GM21723 (cell line): ENCODE measurements around the gene RMND5A.
"Not testable (repeated sequence)": the region's sequence is repeated elsewhere in the genome, so short reads cannot be mapped to it uniquely, and the experiment has no call there.

ENCODE experiments used
- ATAC-seq: cut with Tn5 transposase; IDR thresholded peaks from one replicate; pipeline ENCODE4 v1.9.1; 2021; ENCODE audit warnings: mild to moderate bottlenecking, moderate library complexity; ENCODE audit not compliant: unreplicated experiment

RMND5A gene

DNA sequence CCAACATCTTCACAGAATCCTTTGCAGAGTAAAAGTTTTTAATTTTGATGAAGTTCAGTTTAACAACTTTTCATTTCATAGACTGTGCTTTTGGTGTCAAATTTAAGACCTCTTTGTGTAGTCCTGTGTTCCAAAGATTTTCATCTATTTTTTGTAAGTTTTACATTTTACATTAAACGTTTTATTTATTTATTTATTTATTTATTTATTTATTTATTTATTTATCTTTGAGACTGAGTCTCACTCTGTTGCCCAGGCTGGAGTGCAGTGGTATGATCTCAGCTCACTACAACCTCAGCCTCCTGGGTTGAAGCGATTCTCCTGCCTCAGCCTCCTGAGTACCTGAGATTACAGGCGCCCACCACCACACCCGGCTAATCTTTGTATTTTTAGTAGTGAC is 12.0 kb upstream of the RMND5A start:
- ATAC-seq = not testable (repeated sequence)

DNA sequence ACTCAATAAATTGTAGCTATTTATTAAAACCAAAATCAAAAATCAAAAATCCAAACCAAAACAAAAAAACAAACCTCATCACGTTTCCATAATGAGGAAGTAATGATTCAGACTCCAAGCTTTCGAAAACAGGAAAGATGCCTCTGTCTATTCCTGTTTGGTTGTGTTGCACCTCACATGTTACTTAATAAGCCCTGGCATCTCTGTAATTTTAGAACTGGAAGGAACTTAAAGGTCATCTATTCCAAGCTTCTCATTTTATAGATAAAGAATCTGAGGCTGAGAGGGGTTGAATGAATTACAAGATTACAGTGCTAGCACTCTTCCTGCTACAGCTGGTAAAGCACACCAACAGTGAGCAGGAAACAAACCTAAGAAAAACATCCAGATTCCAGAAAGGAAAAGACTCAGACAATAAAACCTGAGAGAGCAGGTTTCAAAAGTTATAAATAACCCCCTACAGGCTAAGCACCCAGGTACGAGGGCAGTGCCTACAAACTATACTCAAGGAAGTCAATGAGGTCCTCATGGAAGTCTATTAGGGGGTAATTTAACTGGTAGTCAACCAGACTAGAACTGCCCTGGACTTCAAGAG is 5.4 kb upstream of the RMND5A start:
- ATAC-seq = not testable (repeated sequence)

DNA sequence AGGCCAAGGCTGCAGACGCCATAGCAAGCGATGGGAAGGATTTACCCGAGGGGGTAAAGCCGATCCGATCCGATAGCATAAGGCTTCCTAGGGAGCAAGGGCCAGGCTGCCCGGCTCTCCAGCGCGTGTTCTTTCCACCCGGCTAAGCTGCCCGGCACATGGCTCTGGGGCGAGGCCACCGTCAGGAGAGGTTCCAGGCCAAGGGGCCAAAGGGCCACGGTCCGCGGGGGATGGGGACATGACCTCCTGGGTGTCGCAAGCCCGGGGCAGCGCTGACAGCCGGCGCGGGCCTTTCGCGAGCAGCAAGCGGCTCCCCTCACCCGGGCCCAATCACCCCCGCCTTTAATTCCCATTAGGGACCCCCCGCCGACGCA is 841 bp upstream of the RMND5A start:
- ATAC-seq = peak; percentile 23

DNA sequence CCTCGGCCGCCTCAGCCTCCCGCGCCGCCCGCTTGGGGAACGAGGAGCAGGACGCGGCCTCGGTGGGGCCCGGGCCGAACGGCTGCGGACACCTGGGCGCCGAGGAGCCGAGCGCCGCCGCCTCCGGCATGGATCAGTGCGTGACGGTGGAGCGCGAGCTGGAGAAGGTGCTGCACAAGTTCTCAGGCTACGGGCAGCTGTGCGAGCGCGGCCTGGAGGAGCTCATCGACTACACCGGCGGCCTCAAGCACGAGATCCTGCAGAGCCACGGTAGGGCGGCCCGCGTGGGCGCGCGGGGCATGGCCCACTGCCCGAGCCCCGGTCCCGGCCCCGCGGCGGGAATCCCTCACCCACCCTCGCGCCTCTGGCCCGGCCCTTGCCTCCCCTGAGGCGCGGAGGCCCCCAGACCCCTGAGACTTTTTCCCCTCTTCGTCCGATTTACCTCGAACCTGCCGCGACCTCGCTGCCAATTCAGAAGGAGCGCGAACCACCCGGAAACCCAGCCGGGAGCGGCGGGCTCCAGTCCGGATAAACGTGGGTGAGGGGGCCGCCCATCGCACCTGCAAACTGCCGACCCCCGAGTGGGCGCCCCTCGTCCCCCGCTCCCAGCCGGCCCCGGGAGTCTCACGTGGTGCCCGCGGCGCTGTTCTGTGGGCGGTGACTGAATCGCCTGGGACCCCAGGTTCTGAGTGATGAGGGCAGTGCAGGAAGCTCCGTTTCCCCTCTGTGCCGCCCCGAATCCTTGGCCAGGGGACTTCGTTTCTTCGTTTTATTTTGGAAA is 639 bp downstream of the RMND5A start:
- peak; percentile 32 for ATAC-seq

DNA sequence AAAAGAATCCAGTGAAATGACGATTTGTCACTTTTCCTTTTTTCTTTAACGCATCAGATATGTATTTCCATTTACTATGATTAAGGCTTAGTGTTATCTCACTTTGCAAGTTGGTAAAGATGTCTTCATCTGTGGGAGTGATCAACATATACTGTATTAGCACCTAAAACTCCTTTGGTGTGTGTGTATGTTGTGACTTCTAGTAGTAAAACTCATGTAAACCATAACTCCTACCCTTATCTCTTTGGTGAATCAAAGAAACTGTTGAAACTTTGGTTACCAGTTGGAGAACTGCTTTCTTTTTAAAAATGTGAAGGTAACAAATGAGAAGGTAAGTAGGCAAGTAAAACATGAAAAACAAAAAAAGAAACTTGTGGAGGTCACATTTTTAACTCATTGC is 5.6 kb downstream of the RMND5A start:
- ATAC-seq = not testable (repeated sequence)

DNA sequence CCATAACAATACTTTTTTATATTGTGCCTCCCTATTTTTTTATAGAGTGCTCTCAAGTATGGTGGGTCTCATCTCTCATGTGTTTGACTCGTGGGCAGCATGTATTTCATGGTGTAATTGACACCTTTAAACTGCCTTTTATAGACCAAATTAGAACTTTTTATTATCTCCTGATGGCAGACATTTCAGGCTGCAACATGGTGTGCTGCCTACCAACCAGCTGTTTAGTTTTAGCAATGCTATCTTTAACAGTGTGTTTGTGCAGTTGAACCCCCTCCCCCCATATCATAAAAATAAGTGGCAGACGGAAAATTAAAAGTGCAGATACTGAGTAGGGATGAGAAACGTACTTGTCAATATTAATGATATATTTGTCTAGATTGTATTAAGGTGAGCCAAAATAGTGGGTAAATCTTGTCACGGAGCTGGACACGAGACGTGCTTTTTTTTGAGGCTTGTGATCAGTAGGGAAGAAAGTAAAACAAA is 12.0 kb downstream of the RMND5A start:
- ATAC-seq = not testable (repeated sequence)

DNA sequence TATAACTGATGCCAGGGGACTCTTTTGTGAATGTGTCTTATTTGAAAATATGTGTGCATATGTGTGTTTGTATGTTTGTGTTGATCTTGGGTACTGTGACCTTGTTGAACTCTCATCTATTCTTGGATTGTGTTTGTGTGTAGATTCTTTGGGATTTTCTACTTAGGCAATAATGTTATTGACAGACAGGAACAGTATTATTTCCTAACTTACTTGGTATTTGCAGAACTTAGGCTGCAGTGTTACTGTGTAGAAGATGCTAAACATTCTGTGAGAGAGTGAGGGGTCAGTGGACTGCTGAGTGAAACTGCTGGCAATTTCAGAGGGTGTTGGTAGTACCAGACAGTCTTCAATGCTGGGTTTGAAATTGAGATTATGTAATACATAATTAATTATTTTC is 12.7 kb downstream of the RMND5A start:
- not testable (repeated sequence) for ATAC-seq

DNA sequence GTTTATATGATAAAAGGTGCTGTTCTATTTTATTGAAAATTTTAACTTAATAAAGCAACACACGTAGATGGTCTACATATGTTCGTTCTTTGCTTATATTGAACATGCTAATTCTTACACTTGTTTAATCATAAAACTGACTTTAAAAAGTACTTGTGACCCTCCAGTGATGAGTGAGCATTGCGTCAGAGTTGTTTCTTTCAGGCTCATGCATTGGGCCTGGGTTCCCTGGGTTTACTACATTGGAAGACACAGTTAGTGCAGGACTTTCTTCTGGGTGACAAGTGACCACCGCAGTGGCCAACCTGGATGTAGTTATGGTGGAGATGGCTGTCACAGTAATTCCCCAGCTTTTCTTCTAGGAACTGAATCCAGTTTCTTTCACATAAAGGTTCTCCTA is 13.4 kb downstream of the RMND5A start:
- ATAC-seq = not testable (repeated sequence)

DNA sequence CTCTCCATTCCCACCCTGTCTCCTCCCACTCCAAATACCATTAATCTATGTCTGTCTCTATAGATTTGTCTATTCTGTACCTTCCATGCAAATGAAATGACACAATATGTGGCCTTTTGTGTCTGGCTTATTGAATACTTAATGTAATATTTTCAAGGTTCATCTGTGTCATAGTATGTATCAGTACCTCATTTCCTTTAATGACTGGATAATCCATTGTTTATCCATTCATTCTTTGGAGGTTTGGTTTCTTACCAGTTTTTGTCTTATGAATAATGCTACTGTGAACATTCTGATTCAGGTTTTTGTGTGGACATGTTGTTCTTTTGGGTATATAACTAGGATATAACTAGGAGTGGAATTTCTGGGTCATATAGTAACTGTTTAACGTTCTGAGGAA is 14.8 kb downstream of the RMND5A start:
- not testable (repeated sequence) for ATAC-seq

DNA sequence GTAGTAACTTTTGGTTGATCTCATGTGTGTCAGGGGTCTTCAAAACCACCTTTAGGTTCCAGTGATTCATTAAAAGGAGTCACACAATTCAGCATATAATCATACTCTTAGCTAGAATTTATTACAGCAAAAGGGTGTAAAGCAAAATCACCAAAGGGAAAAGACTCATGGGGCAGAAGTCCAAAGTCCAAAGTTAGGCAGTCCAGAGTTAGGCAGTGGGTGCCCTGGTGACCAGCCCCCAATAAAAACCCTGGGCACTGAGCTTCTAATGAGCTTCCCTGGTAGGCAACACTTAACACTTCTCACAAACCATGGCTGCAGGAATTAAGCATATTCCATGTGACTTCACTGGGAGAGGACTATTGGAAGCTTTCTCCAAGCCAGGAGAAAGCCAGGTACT is 19.4 kb downstream of the RMND5A start:
- not testable (repeated sequence) for ATAC-seq

DNA sequence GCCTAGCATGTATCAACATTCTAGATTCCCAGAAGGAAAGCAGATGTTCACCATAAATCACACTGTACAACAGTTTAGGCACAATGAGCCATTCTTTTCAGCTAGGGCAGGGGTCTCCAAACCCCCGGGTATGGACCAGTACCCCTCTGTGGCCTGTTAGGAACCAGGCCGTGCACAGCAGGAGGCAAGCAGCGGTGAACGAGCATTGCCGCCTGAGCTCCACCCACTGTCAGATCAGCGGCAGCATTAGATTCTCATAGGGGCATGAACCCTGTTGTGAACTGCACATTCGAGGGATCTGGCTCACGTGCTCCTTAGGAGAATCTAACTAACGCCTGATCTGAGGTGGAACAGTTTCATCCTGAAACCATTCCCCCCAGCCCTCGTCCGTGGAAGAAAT is 19.8 kb downstream of the RMND5A start:
- ATAC-seq = not testable (repeated sequence)

DNA sequence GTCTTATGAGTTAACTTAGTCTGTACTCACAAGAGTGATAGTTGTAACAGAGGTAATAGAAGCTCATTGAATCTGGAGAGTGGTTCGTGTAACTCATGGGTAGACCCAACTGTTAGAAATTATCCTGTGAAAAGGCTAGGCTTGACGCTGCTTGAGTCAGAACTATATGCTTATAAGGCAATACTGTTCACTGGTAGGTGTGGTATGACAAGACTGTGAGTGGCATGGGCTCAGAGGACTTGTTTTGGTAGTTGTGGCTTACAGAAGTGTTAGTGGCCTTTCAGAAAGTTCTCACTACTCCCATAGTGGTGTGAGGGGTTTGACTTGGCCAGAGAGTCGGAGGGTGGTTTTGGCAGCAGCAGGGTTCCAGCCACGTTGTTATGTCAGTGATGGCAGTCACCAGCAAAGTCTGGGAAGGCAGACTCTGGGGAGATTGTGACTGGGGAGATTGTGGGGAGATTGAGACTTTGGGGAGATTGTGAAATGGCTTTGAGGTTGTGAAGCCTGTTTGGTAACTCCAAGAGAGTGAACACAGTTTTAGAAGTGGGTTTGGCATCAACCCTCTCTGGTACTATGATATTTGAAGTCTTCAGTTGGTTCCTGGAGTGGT is 21.9 kb downstream of the RMND5A start:
- ATAC-seq = not testable (repeated sequence)

DNA sequence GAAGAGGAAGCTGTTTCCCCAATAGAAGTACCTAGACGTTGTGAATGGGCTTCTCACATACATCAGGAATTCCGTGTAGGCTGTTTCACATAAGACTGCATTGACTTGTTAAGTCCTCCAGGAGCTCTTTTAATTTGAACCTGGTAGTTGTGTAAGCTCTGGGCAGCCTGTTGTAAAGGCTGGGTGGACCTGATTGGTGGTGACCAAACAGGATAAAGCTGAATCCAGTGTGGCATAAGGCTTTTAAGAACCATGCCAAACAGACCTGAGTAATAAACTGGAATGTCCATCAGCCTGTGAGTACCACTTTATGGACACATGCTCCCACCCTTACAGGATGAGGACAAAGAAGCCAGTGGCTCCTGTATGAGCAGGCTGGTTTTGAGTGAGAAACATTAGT is 24.1 kb downstream of the RMND5A start:
- no peak for ATAC-seq

DNA sequence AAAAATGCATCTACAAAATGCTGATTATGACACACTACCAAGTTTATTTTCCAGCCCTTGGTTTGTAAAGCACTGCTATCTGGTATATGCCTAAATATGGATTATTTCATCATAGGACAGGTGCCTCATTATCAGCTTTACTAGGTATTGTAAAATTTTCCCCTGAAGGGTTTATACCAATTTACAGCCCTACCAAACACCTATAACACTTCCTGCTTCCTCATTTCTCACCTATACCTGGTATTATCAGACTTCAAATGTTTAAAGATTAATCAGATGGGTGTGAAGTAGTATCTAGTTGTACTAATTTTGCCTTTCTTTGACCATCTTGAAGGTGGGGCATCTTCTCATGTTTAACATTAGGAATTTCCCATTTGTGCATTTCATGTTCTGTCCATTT is 26.8 kb downstream of the RMND5A start:
- ATAC-seq = no peak

DNA sequence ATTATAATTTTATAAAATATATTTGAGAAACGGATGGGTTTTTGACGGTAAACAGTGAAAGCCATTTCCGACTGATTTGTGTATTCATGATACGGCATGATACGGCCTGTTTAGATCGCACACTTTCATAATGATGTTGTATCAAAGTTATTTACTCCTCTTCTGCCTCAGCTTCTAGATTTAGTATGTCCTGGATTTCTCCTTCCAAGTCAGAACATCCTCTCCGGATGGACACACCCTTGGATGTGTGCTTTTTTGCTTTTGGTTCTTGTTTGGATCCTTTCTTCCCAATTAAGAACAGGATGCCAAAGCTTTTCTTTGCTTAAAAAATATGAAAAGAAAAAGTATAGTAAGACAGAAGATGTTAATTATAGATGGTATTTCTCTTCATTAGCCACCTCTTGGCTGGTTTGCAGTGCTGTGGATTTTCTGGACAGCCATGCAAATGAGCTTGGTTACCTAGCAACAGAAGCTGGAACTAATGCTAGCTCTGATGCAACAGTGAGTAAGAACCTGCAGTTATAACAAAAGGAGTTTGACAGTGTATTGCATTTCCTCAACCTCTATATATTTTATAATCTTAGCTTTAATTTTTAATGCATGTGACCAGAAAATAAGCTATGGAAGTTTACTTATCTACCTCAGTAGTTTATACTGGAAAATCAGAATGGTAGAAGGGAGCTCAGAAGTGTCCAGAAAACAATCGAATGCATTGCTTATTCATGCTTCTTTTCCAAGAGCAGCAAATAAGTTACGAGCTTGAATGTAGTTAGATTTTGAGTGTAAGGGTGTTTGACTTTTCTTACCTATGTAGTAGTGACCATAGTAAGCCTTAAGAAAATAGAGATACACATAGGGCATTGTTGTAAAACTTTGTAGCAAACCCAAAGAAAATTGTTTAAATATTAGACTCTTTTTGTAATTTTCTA is 27.9 kb downstream of the RMND5A start:
- ATAC-seq = no peak

DNA sequence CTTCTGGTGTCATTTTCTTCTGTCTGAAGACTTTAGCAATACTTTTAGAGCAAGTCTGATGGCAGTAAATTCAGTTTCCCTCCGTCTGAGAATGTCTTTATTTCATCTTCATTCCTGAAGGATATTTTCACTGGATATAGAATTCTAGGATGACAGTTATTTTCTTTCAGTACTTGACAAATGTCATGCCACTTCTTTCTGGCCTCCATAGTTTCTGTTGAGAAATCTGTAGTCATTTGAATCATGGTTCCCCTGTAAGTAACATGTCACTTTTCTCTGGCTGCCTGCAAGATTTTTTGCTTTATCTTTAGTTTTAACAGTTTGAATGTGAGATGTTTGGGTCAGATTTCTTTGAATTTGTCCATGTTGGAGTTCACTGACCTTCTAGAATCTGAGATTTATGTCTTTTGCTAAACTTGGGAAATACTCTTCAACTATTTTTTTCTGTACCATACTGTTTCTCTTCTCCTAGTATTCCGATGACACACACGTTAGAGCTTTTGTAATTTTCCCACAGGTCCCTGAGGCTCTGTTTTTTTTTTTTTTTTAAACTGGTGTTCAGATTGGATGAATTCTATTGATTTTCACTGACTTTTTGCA is 30.2 kb downstream of the RMND5A start:
- no peak for ATAC-seq

DNA sequence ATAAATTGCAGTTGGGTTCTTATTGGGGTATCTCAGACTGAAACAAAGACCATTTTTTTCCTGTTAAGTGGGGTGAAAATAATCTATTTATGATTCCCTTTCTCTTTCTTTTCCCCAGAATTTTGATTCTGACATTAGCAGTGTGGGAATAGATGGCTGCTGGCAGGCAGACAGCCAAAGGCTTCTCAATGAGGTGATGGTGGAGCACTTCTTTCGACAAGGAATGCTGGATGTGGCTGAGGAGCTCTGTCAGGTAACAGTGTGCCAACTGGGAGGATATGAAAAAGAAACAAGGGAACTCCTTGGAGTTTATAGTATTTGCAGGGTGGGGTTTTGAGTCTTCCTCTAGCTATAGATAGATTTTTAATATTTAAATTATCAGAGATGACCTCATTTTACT is 31.7 kb downstream of the RMND5A start:
- no peak for ATAC-seq

DNA sequence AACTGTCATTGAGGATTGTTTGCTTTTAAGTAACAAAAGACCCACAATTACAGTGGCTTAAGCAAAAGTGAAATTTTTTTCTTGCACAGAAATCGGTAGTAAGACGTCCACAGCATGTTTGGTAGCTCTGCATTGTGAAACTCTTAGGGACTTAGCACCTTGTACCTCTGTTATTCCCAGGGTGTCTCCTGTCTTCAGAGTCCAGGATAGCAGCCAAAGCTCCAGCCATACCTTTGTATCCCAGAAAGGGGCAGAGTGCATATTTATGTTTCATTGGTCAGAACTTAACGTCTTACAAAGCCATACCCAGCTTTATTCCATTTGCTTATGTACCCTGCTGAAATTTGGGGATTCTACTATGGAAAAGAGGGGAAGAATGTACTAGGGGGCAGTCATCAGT is 32.8 kb downstream of the RMND5A start:
- no peak for ATAC-seq

DNA sequence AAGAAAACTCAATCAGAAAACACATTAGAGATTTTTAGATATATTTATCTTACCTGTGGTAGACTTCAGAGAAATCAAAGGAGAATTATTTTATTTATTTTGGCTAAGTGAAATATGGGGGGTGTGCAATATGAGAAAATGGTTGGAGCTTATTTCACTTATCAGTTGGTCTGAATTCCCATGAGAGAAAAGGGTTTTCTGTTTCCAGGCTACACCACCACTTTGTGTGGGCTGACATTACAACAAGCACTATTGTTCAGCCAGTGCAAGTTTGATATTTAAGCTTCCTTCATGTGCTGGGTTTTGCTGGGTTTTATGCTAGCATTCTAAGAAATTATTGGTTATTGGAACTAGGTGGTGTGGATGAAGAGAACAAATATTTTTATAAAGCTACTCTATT is 33.5 kb downstream of the RMND5A start:
- ATAC-seq = no peak

DNA sequence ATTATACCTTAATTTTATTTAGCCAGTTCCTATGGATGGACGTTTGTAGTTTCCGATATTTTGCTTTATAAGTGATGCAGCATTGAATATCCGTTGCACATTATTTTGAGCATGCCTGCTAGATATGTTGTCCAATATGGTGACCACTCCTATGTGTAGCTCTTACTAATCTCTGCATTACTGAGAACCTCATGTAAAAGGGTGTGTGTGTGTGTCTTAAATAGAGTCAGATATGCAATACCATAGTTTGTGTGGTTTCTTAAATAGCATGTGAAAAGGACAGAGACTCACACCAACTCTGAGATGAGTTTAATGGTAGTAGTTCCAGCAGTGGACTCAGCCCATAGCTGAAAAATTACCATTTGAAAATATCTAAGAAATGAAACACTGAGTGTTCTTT is 38.3 kb downstream of the RMND5A start:
- no peak for ATAC-seq

DNA sequence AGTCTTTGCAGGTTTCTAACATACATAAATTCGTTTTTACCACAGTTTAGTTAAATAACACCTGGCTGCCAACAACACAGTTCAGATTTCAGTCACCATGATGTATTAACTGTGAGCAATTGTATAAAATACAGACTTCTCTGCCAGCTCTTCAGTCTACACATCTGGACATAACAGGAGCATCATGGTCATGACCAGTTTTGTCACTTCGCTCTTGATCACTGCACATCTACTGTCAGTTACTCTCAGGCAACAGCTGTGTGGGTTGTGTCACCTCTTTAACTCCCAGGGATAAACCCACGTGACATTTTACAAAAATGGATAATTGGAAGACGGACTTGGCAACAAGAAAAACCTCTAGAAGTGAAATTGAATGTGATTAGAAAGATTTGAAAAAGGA is 40.3 kb downstream of the RMND5A start:
- ATAC-seq = no peak
